ENCODE measurements around the gene FAM209B. TPM values are rescaled to one million over a fixed set of nuclear protein-coding genes. Genes with fewer than 3 reads are reported as not detected.

The FAM209B gene
- polyA plus RNA-seq, 1 donor from 2014 or later = 1.1 TPM

- Histone ChIP-seq H3K4me3 (ENCODE audit: low read length) (no peak overlapping the region), H3K27ac (ENCODE audit: low read length) (no peak overlapping the region), H2AFZ (ENCODE audit: low read depth, low read length) (no peak overlapping the region), H3K79me2 (replicated peaks; ENCODE audit: insufficient read depth, low read length) (no peaks in the 10 kb centered on the region), H3K27me3 (ENCODE audit: insufficient read depth, low read depth, low read length) (no peaks in the 10 kb centered on the region), H3K4me2 (ENCODE audit: low read length) (no peak overlapping the region), H3K36me3 (ENCODE audit: insufficient read depth, low read length) (no peaks in the 10 kb centered on the region), H3K9me3 (ENCODE audit: low read length) (no peaks in the 10 kb centered on the region), H3K9ac (ENCODE audit: low read length) (no peak overlapping the region), H3K9me2 (ENCODE audit: insufficient read depth, low read length) (no peaks in the 10 kb centered on the region), H4K20me1 (ENCODE audit: insufficient read depth) (no peaks in the 10 kb centered on the region), H3F3A (ENCODE audit: insufficient read depth, low read length, poor library complexity, severe bottlenecking) (no peaks in the 10 kb centered on the region)
- no peak for TF ChIP-seq REST (IDR thresholded peaks at IDR 0.05; ENCODE audit: borderline replicate concordance)
- TF ChIP-seq POLR2AphosphoS5 (IDR thresholded peaks at IDR 0.05) = no peak
- TF ChIP-seq CTCF (IDR thresholded peaks at IDR 0.05; ENCODE audit: poor library complexity, severe bottlenecking) = no peak
- TF ChIP-seq TAF1 (IDR thresholded peaks at IDR 0.05; ENCODE audit: low read depth) = no peak
- TF ChIP-seq EZH2 (IDR thresholded peaks at IDR 0.05; ENCODE audit: borderline replicate concordance, insufficient read depth, low read length, poor library complexity, severe bottlenecking) = no peak
- no peak for TF ChIP-seq SMC3 (conservative IDR thresholded peaks at IDR 0.05; ENCODE audit: poor library complexity)
- TF ChIP-seq RAD21 (conservative IDR thresholded peaks at IDR 0.05) = no peak
- no peak for TF ChIP-seq EP300 (conservative IDR thresholded peaks at IDR 0.05; ENCODE audit: poor library complexity, severe bottlenecking)
Observed at GRCh38 chr20:56582542-56582941, 49.5 kb downstream of the FAM209B start.

GRCh38 chr20:56584916-56585315 lies 51.9 kb downstream of the FAM209B start:
- no peak overlapping the region for H3K27ac ChIP-seq (ENCODE audit: low read length)
- H3K9me2 ChIP-seq (ENCODE audit: insufficient read depth, low read length) = no peaks in the 10 kb centered on the region
- H2AFZ ChIP-seq (ENCODE audit: low read depth, low read length) = no peak overlapping the region
- no peak overlapping the region for H3K4me3 ChIP-seq (ENCODE audit: low read length)
- no peaks in the 10 kb centered on the region for H3K79me2 ChIP-seq (replicated peaks; ENCODE audit: insufficient read depth, low read length)
- no peaks in the 10 kb centered on the region for H3K27me3 ChIP-seq (ENCODE audit: insufficient read depth, low read depth, low read length)
- H3F3A ChIP-seq (ENCODE audit: insufficient read depth, low read length, poor library complexity, severe bottlenecking) = no peaks in the 10 kb centered on the region
- no peaks in the 10 kb centered on the region for H4K20me1 ChIP-seq (ENCODE audit: insufficient read depth)
- no peaks in the 10 kb centered on the region for H3K36me3 ChIP-seq (ENCODE audit: insufficient read depth, low read length)
- TF ChIP-seq MXI1 (conservative IDR thresholded peaks at IDR 0.05; ENCODE audit: poor library complexity, severe bottlenecking) (no peak), CTCF (IDR thresholded peaks at IDR 0.05; ENCODE audit: poor library complexity, severe bottlenecking) (no peak)
- H3K9ac ChIP-seq (ENCODE audit: low read length) = no peak overlapping the region
- no peaks in the 10 kb centered on the region for H3K9me3 ChIP-seq (ENCODE audit: low read length)
- H3K4me2 ChIP-seq (ENCODE audit: low read length) = no peak overlapping the region

Other genes with a start within 250 kb of the FAM209B start
- 6.6 and 7.3 TPM in 2 replicates for gene FAM210B, start 174.3 kb upstream of the FAM209B start, polyA plus RNA-seq
- 2.5 and 4.7 TPM in 2 replicates for gene AURKA, start 141.0 kb upstream of the FAM209B start, polyA plus RNA-seq
- gene CSTF1, start 140.6 kb upstream of the FAM209B start, polyA plus RNA-seq = 19.6 and 24.0 TPM in 2 replicates
- gene CASS4, start 121.0 kb upstream of the FAM209B start, polyA plus RNA-seq = 0.56 TPM in 1 of 2 replicates, not detected in the other
- gene RTF2, start 64.6 kb upstream of the FAM209B start, polyA plus RNA-seq = 93.2 and 127 TPM in 2 replicates
- gene FAM209A, start 8.5 kb upstream of the FAM209B start, polyA plus RNA-seq = not detected in 2 replicates
- not detected in 2 replicates for gene TFAP2C, start 96.1 kb downstream of the FAM209B start, polyA plus RNA-seq

Measured in neural cell (in vitro differentiated cells).